K562 (cell line): ENCODE measurements around the gene IL17RA. TPM values are rescaled to one million over a fixed set of nuclear protein-coding genes. Genes with fewer than 3 reads are reported as not detected.
A peak's percentile ranks its signal among the peaks of the same experiment; 100 is the strongest.

ENCODE experiments used
- ATAC-seq: fragments of 200-7000 bp; cut with Tn5 transposase; 3 replicates; pipeline ENCODE4 v1.9.1; 2020; ENCODE audit warnings: moderate library complexity
- BruUV-seq: library from RNA; stranded (reverse); fragments of 400-500 nt; replicated peaks from 2 replicates; lab custom pipeline; 2021; lab: Mats Ljungman, UMichigan
- CTCF ChIA-PET: fragments of 300-600 bp; formaldehyde crosslinking; extraction: SDS; loops from one replicate; lab custom pipeline; 2021; ENCODE audit warnings: low intra/inter-chr PET ratio; lab: Yijun Ruan, JAX
- POLR2A ChIA-PET: fragments of 300-600, 350-650 bp; sonication (Branson Sonifier 250); formaldehyde crosslinking; extraction: SDS; loops from one replicate; lab custom pipeline; 2021; ENCODE audit warnings: antibody characterized with exemption, inconsistent platforms; lab: Yijun Ruan, JAX
- DNase-seq, 4 experiments: peaks; one replicate each; pipeline versions ENCODE4 v3.0.0 to v3.0.0-alpha.2; 2011 to 2018; ENCODE audit warnings: low spot score in 3 of 4, mixed read lengths in 3 of 4; ENCODE audit errors: extremely low read depth in 1 of 4
- FAIRE-seq: peaks from 2 replicates; lab custom pipeline; 2011; peaks lifted over from hg19 to GRCh38; lab: Jason Lieb, UNC
- H2AFZ ChIP-seq: 2 replicates; pipeline ENCODE4 v1.6.0; 2011; ENCODE audit warnings: low read depth, low read length, control low read depth, inconsistent platforms
- H3K27ac ChIP-seq: fragments of 200-600 bp; 3 replicates; pipeline ENCODE4 v1.8.0; 2011; ENCODE audit warnings: low read depth, mild to moderate bottlenecking, control low read depth, inconsistent platforms, low read length, moderate library complexity, mixed read lengths; ENCODE audit errors: extremely low read depth
- H3K27me3 ChIP-seq, 2 experiments: fragments of 300-600 bp in 1 of 2; 2 replicates in 1 of 2; 3 replicates in 1 of 2; pipeline versions ENCODE4 v1.6.0 to v1.8.0; 2011; ENCODE audit warnings: inconsistent platforms in 2 of 2, low read length in 2 of 2, mild to moderate bottlenecking in 1 of 2, mixed read lengths in 1 of 2, moderate library complexity in 1 of 2; ENCODE audit not compliant: control insufficient read depth in 2 of 2, insufficient read depth in 2 of 2
- H3K36me3 ChIP-seq: fragments of 300-600 bp; 3 replicates; pipeline ENCODE4 v1.8.0; 2011; ENCODE audit warnings: mild to moderate bottlenecking, low read length, inconsistent platforms; ENCODE audit not compliant: control insufficient read depth, insufficient read depth
- H3K4me1 ChIP-seq, 2 experiments: fragments of 200-600 bp in 1 of 2; replicated peaks in 1 of 2; 2 replicates in 1 of 2; 3 replicates in 1 of 2; pipeline versions ENCODE4 v1.5.1 to v1.8.0; 2011; ENCODE audit warnings: inconsistent platforms in 2 of 2, low read length in 2 of 2, mild to moderate bottlenecking in 1 of 2, mixed read lengths in 1 of 2, moderate library complexity in 1 of 2; ENCODE audit not compliant: control insufficient read depth in 2 of 2, insufficient read depth in 2 of 2
- H3K4me2 ChIP-seq: 2 replicates; pipeline ENCODE4 v1.6.1; 2011; ENCODE audit warnings: low read length, control low read depth, inconsistent platforms, mixed read lengths; ENCODE audit not compliant: insufficient read depth
- H3K4me3 ChIP-seq: fragments of 200-600 bp; sonication (generic), shearing (Covaris generic); 2 replicates; pipeline ENCODE4 v1.5.1; 2016; ENCODE audit warnings: control low read depth, inconsistent platforms
- H3K79me2 ChIP-seq: fragments of 200-600 bp; 3 replicates; pipeline ENCODE4 v1.8.0; 2011; ENCODE audit warnings: low read length, inconsistent platforms; ENCODE audit not compliant: control insufficient read depth, insufficient read depth
- H3K9ac ChIP-seq, 2 experiments: 2 replicates each; pipeline versions ENCODE4 v1.6.0 to v1.6.1; 2011; ENCODE audit warnings: low read depth in 2 of 2, low read length in 2 of 2, control low read depth in 1 of 2, inconsistent platforms in 1 of 2, mild to moderate bottlenecking in 1 of 2, mixed read lengths in 1 of 2; ENCODE audit not compliant: insufficient read depth in 1 of 2
- H3K9me1 ChIP-seq: one replicate; pipeline ENCODE4 v1.6.0; 2011; ENCODE audit warnings: inconsistent platforms, mild to moderate bottlenecking, low read length, moderate library complexity; ENCODE audit not compliant: control insufficient read depth, insufficient read depth
- H3K9me3 ChIP-seq: replicated peaks from 2 replicates; pipeline ENCODE4 v1.5.1; 2011; ENCODE audit warnings: low read depth, low read length, inconsistent platforms; ENCODE audit not compliant: control insufficient read depth, insufficient read depth
- H4K20me1 ChIP-seq: replicated peaks from 2 replicates; pipeline ENCODE4 v1.6.1; 2011; ENCODE audit warnings: low read length, inconsistent platforms, mixed read lengths; ENCODE audit not compliant: control insufficient read depth, insufficient read depth
- EZH2 ChIP-seq: IDR thresholded peaks from 2 replicates; pipeline ENCODE4 v1.6.1; 2012; ENCODE audit warnings: low read depth, mild to moderate bottlenecking, inconsistent platforms, low read length, borderline replicate concordance
- PURB ChIP-seq: sonication (generic); formaldehyde crosslinking; IDR thresholded peaks from 2 replicates; pipeline ENCODE4 v1.9.0; 2021; ENCODE audit warnings: low read depth, mild to moderate bottlenecking, missing genetic modification reagents
- WGBS: fragments of 100-300 bp; shearing (Covaris generic); methylation state at CpG from one replicate; pipeline ENCODE4 v1.1.6; 2016; ENCODE audit warnings: low coverage, mixed read lengths; ENCODE audit not compliant: insufficient coverage; ENCODE audit errors: missing lambda C conversion rate; 5-methylcytosine and 5-hydroxymethylcytosine counted together
- in situ Hi-C: fragments of 300-500 bp; cut with MboI; formaldehyde crosslinking; loops from 4 replicates; pipeline ENCODE4 v1.15.0; 2018; ENCODE audit warnings: inconsistent platforms, mixed read lengths
- intact Hi-C: fragments of 100-400 bp; cut with micrococcal nuclease; formaldehyde crosslinking; loops from 2 replicates; pipeline ENCODE4 v1.14.2; 2022
- polyA plus RNA-seq, 8 experiments: library from polyadenylated mRNA; depleted of rRNA in 4 of 8; stranded (reverse) in 5 of 8; unstranded in 3 of 8; fragments of >200 nt; fragmentation: Nextera tagmentation in 2 of 8; fragmentation: Illumina TruSeq in 1 of 8; extraction: Ambion mirVana in 2 of 8; extraction: Trizol in 1 of 8; gene quantifications; 2 replicates each; pipeline versions ENCODE4 v1.2.1 to v1.2.3, GENCODE V29; 2011 to 2014; ENCODE audit warnings: inconsistent platforms in 1 of 8, missing spikeins in 1 of 8
- total RNA-seq, 7 experiments: library from RNA; depleted of rRNA in 6 of 7; stranded (reverse); fragments of >200 nt in 6 of 7; fragmentation: Illumina TruSeq in 2 of 7; extraction: Trizol in 2 of 7; gene quantifications; 2 replicates each; pipeline versions ENCODE4 v1.2.1 to v1.2.3, GENCODE V29; 2011 to 2021; ENCODE audit warnings: low replicate concordance in 1 of 7
- TF ChIP-seq, protein P1 (sequence below), 2 experiments: fragments of 450-650 bp in 1 of 2; sonication (generic) in 1 of 2; formaldehyde crosslinking in 1 of 2; IDR thresholded peaks in 1 of 2; conservative IDR thresholded peaks in 1 of 2; 2 replicates each; pipeline versions ENCODE4 v1.6.1 to v1.8.1; 2016 to 2023; ENCODE audit warnings: mild to moderate bottlenecking in 2 of 2, moderate library complexity in 2 of 2, inconsistent platforms in 1 of 2, missing genetic modification reagents in 1 of 2

Gene IL17RA
- total and polyA plus RNA-seq, 9 of the 15 experiments (the other 6 are each of a cell fraction or from before 2014, with no cell fraction given) = 0.17 to 11.8 (median 3.7) TPM

DNA sequence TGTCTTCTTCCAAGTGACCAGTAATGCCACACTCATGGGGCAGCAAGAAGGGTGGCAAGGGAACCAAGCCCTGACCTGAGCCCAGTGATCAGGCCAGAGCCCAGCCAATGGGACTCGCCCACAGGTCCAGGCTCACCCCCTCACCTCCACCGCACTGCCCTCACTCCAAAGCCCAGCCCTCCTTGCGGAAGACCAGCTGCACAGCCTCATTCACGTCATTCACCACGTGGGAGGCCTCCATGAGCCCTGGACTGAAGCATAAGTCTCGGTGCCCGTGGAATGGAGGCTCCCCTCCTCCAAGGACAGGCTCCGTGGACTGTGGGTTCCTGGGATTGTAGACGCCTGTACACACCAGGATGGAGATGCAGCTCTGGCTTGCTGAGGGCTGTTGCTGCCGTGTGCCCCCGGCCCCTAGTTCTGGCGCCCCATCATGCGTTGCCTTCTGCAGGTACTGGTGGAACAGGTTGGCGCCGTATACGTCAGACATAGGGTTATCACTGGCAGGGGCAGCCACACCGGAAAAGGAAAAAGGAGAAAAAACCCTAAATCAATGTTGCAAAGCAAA, 53.1 kb downstream of the IL17RA start:
- no peaks in the 10 kb centered on the region for H3K9me1 ChIP-seq
- peaks cover 31% of the 10 kb centered on the region; the same call in 2 of the 3 replicates for H3K36me3 ChIP-seq
- POLR2A ChIA-PET = no interaction called here
- no peak overlapping the region for H3K27ac ChIP-seq
- FAIRE-seq = no peak
- DNase-seq = no peak
- CTCF ChIA-PET = no interaction called here
- ATAC-seq = no peak
- intact Hi-C loops (no loop called here), in situ Hi-C loops (no loop called here)
- no peaks in the 10 kb centered on the region for H3K79me2 ChIP-seq
- H3K9me3 ChIP-seq = no peaks in the 10 kb centered on the region
- TF ChIP-seq EZH2 = no peak
- no peak for TF ChIP-seq PURB
- TF ChIP-seq, protein P1, sequence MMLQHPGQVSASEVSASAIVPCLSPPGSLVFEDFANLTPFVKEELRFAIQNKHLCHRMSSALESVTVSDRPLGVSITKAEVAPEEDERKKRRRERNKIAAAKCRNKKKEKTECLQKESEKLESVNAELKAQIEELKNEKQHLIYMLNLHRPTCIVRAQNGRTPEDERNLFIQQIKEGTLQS (IDR thresholded peaks at IDR 0.05) = no peak
- TF ChIP-seq, protein P1 (CRISPR knock-in tag; conservative IDR thresholded peaks at IDR 0.05) = no peak
- no peak overlapping the region for H2AFZ ChIP-seq
- no peak overlapping the region for H3K4me2 ChIP-seq
- peaks cover 0 to 6% of the 10 kb centered on the region in 2 experiments; a peak in 1 of 5 replicates for H3K27me3 ChIP-seq
- H3K9ac ChIP-seq = no peak overlapping the region; a peak in 1 of 4 replicates
- TSS peak; percentile 77 for BruUV-seq
- no peaks in the 10 kb centered on the region for H3K4me1 ChIP-seq
- 83% methylated on average over 15 of the region's 17 CpGs for WGBS
- peaks cover 5% of the 10 kb centered on the region; the same call in 1 of the 2 replicates for H4K20me1 ChIP-seq
- H3K4me3 ChIP-seq = no peak overlapping the region
